ENCODE data around the gene SNX13.
"Not testable (repeated sequence)": the region's sequence is repeated elsewhere in the genome, so short reads cannot be mapped to it uniquely, and the experiment has no call there.

SNX13 gene

DNA sequence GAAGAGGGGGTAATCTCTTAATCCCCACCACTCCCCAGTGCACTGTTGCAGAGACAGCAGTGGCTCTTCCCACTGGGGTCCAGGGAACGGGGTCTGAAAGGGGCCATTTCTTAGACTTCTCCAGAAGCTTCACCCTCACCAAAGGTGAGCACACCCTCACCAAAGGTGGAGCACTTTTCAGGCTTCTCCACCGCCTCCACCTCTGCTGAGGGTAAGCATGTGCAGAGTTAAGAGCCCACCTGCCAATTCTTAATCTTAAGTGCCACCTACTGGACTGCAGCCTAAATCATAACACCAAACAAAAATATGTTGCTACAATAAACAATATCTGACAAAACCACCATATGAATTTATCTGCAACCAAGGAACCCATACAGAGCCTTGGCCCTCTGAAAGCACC, 27.0 kb downstream of the SNX13 start:
- DNase-seq (ENCODE audit: low spot score) = no peak

- no peak for DNase-seq (ENCODE audit: low spot score)
Observed at GRCh38 chr7:17912536-17913235, 27.6 kb downstream of the SNX13 start.

DNA sequence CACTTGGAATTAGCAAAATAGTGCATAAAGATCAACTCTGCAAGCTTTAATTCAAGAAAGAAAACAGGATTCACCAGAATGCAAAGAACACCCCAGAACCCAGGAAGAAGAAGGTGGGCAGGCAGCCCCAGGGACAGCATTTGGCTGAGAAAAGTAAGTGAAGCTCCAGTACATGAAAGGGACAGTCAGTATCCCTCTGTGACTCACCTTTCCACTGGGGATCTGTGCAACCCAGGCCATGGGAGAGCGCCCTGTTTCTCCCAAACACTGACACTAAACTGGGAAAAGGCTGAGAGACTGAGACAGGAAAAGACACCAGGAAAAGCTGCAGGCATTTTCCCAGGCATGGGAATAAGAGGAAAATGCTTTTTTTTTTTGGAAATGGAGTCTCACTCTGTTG, 28.2 kb downstream of the SNX13 start:
- DNase-seq (ENCODE audit: low spot score) = no peak

GRCh38 chr7:17910377-17910776, 29.9 kb downstream of the SNX13 start:
- no peak for DNase-seq (ENCODE audit: low spot score)

GRCh38 chr7:17909310-17909709, 31.0 kb downstream of the SNX13 start:
- not testable (repeated sequence) for DNase-seq (ENCODE audit: low spot score)

DNA sequence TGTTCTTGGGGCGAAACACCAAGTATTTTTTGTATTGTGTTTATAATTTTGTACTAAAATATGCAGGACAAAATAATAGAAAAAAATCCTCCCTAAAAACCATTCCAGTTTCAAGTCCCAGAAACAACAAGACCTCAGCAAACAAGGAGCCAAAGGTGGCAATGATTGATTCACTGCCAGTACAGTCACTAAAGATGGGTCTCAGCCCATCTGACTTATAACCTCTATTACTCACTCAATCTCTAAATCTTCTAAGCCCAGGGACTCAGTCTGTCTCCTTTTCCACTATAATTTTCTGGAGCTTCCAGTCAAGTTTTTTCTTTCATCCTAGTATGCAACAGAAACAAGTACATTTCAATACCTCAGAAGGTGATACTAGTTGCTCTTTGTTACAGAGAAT, 33.3 kb downstream of the SNX13 start:
- peak; percentile 7 for DNase-seq (ENCODE audit: low spot score)

DNA sequence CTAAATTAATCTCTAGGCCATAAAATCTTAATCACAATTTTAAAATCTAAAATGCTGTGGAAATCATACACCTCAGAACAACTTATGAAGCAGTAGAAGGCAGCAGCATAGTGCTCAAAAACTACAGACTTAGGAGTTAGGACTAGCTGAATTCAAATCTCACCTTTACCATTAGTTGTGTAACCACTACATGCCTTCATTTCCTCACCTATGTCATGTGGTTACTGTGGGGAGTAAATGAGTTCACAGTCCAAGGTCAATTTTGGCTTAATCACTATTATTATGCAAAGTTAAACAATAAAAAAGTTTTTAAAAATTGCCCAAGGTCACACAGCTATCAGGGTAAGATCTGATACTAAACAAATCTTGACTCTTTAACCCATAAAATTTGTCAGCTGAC, 37.0 kb downstream of the SNX13 start:
- no peak for DNase-seq (ENCODE audit: low spot score)

DNA sequence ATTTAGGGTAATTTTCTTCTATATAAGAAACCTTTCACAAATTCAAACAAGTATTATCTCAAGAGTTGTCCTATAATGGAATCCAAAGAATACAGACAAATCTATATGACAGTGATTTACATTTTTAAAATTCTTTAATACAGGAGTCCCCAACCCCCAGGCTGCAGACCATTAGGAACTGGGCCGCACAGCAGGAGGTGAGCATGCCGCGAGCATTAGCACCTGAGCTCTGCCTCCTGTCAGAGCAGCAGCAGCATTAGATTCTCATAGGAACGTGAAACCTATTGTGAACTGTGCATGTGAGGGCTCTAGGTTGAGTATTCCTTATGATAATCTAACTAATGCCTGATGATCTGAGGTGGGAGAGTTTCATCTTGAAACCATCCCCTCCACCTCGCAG, 37.7 kb downstream of the SNX13 start:
- no peak for DNase-seq (ENCODE audit: low spot score)

GRCh38 chr7:17900464-17900863, 39.8 kb downstream of the SNX13 start:
- no peak for DNase-seq (ENCODE audit: low spot score)

DNA sequence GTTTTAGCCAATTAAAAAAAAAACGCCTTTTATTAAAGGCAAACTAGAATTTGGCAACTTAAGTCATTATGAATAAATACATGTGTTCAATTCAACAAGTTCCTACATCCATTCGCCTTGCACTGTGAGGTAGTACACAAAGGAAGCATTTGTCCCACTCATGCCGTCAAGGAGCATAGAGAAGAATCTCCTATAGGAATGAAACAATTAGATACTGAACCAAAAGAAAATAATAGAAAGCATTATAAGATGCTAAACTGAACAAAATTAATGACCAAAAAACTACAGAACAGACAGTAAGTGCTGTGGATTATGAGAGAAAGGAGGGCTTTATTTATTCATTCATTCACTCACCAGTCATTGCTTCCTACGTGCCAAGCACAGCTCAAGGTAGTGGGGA, 42.2 kb downstream of the SNX13 start:
- DNase-seq (ENCODE audit: low spot score) = no peak

- DNase-seq (ENCODE audit: low spot score) = no peak
Observed at GRCh38 chr7:17887286-17887685, 53.0 kb downstream of the SNX13 start.

- DNase-seq (ENCODE audit: low spot score) = no peak
Observed at GRCh38 chr7:17882685-17883084, 57.6 kb downstream of the SNX13 start.

DNA sequence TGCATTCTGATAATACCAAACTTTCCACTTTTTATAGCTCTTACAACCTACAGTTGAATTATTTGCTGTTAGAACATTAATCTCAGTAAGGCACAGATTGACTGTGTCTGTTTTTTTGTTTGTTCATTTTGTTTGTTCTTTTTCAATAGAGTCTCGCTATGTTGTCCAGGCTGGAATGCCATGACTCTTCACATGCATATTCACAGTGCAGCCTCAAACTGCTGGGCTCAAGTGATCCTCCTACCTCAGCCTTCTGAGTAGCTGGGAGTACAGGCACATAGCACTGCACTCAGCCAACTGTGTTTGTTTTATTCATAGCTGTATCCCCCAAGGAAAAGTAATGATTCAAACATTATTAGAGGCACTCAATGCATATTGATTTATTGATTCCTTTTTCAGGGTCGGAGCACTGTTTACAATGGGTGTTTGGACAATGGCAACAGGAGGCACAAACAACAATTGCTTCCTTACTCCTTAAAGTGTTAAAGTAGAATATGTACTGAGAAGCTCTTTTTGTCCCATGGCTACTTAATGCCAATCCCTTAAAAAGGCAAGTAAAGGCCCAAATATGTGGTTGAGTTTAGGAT, 61.1 kb downstream of the SNX13 start:
- DNase-seq (ENCODE audit: low spot score) = no peak

DNA sequence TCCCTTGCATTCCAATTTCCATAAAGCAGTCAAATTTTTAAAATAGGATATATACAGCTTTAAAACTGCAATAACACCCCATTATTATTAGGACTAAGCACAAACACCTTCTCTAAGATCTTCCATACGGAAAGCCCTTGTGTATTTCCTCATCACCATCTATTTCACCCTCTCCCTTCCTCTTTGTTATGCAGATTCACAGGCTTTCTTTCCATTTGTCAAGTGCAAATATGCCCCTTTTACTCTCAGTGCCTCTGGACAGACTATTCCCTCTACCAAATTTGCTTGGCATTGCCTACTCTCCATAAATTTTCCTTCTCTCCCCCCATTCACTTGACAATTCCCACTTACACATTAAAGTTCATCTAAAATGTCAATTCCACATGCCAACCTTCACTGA, 61.7 kb downstream of the SNX13 start:
- no peak for DNase-seq (ENCODE audit: low spot score)

GRCh38 chr7:17871815-17872533, 68.3 kb downstream of the SNX13 start:
- no peak for DNase-seq (ENCODE audit: low spot score)

DNA sequence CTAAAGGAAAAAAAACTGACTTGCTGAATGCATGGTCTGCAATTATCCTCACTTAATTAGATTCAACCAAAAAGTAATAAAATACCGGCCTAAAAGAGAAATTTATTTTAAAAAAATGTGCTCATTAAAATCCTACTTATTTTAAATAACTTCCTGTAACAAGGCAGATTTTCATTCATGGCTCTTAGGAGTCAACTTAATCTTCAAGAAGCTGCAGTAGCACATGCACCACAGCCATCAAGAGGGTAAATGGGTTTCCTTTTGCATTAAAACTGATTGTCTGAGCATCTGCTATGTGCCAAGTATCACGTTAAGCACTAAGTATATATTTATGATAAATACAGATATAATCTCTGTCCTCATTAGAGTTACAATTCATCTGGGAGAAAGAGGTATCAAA, 69.9 kb downstream of the SNX13 start:
- DNase-seq (ENCODE audit: low spot score) = no peak

DNA sequence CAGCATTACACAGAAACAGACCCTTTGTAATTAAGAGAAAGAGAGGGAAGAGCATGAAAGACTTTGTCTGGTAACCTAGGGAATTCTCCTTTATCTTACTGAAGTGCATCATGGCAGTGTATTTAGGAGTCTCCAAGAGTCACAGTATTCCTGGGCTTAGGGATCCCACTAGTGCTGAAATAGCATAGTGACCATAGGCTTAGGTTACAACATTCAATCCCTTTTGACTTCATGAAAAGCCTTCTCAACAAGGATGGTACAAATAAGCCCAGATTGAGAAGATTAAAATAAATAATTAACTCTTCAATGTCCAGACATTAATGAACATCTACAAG, 76.5 kb downstream of the SNX13 start:
- no peak for DNase-seq (ENCODE audit: low spot score)

- DNase-seq (ENCODE audit: low spot score) = no peak
Observed at GRCh38 chr7:17863095-17863808, 77.0 kb downstream of the SNX13 start.

DNA sequence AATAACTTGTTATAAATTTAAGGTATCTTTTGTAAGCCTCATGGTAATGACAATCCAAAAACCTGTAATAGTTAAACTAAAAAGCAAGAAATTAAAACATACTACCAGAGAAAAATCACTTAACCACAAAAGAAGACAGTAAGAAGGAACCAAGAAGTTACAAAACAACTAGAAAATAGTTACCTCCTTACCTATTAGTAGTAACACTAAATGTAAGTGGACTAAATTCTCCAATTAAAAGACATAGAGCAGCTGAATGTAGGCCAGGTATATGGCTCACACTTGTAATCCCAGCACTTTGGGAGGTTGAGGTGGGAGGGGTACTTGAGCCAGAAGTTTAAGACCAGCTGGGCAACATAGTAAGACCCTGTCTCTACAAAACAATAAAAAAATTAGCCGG, 84.0 kb downstream of the SNX13 start:
- DNase-seq (ENCODE audit: low spot score) = no peak

DNA sequence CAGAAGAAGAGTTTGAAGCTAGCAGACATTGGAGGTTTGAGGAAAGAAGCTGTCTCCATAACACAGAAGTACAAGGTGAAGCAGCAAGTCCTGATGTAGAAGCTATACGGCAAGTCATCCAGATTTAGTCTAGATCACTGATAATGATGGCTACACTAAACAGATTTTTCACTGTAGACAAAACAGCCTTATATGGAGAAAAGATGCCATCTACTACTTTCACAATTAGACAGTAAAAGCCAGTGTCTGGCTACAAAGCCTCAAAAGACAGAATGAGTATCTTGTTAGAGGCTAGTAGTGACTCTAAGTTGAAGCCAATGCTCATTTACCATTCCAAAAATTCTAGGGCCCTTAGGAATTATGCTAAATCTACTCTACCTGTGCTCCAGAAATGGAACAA, 85.1 kb downstream of the SNX13 start:
- no peak for DNase-seq (ENCODE audit: low spot score)

DNA sequence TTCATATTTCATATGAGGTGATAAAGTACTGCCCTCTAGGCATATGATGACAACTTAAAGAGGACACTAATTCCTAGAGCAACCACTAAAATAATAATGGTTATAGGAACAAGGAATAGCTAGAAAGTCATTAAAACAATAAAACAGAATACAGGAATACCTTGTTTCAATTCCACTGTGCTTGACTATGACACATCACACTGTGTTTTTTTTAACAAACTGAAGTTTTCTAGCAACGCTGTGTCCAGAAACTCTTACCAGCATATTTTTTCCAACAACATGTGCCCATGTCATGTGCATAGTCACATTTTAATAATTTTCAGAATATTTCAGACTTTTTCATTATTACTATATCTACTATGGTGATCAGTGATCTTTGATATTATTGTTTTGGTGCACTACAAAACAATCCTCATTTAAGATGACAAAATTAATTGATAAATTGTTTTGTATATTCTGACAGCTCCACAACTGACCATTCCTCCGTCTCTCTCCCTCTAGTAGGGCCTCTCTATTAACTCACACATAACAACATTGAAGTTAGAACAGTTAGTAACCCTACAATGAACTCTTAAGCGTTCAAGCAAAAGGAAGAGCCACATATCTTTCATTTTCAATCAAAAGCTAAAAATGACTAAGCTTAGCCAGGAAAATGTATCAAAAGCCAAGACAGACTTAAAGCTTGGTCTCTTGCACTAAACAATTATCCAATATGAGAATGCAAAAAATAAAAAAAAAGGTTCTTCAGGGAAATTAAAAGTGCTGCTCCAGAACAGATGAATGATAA, 85.8 kb downstream of the SNX13 start:
- DNase-seq (ENCODE audit: low spot score) = no peak

GRCh38 chr7:17852361-17852760, 87.9 kb downstream of the SNX13 start:
- no peak for DNase-seq (ENCODE audit: low spot score)
